Peyer's patch (tissue), 4 donors: Measurements from ENCODE around the gene IGFBP2.

ENCODE experiments used
- POLR2A ChIP-seq, 2 donors: fragments of 450-650 bp; IDR thresholded peaks; one replicate each; pipeline ENCODE4 v1.5.1; 2017; ENCODE audit warnings: antibody characterized with exemption in 2 of 2, mild to moderate bottlenecking in 2 of 2, moderate library complexity in 2 of 2
- TF ChIP-seq, protein P1 (sequence below), 6 experiments: fragments of 450-650 bp in 4 of 6; fragments of 200-600 bp in 2 of 6; sonication (generic) in 1 of 6; IDR thresholded peaks; one replicate each; pipeline ENCODE4 v1.5.1; 2017 to 2019; ENCODE audit warnings: antibody characterized with exemption in 6 of 6, mild to moderate bottlenecking in 3 of 6, moderate library complexity in 1 of 6

DNA sequence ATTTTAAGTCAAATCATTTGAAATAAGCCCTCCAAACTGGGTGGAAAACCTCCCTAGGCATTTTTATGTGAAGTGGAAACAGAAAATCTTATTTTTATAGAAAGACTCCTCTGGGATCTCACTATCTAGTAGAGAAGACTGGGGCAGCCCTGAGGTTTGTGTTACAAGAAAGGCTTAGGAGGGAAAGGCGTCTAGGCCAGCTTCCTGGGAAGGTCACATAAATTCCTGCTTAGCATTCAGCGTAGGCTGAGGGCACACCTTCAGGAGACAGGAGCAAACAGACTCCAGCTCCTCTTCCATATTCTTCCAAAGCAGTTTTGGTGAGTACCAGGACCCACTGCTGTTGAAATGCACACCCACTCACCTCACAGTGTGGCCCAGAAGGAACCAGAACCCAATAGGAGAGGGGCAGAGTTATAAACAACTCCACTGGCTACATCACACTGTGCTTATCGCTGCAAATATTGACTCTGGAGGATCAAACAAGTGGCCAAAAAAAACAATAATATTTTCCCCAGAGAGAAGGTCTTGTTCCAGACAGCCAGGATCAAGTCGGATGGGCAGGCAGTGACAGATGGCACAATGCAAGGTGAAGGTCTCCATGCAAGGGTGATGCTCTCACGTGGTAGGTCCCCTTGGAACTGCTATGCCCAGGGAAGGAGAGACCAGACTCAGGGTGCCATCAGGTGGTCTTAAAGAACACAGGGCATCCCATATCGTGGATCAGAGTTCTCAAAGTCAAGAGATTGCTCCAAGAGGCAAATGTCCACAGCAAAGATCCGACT, 17.7 kb upstream of the IGFBP2 start:
- TF ChIP-seq, protein P1, sequence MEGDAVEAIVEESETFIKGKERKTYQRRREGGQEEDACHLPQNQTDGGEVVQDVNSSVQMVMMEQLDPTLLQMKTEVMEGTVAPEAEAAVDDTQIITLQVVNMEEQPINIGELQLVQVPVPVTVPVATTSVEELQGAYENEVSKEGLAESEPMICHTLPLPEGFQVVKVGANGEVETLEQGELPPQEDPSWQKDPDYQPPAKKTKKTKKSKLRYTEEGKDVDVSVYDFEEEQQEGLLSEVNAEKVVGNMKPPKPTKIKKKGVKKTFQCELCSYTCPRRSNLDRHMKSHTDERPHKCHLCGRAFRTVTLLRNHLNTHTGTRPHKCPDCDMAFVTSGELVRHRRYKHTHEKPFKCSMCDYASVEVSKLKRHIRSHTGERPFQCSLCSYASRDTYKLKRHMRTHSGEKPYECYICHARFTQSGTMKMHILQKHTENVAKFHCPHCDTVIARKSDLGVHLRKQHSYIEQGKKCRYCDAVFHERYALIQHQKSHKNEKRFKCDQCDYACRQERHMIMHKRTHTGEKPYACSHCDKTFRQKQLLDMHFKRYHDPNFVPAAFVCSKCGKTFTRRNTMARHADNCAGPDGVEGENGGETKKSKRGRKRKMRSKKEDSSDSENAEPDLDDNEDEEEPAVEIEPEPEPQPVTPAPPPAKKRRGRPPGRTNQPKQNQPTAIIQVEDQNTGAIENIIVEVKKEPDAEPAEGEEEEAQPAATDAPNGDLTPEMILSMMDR (IDR thresholded peaks at IDR 0.05): no peak
- no peak for TF ChIP-seq POLR2A (IDR thresholded peaks at IDR 0.05)
